Heart left ventricle (tissue), 16 donors: ENCODE measurements around the gene EIF2D. TPM values are rescaled to one million over a fixed set of nuclear protein-coding genes. Genes with fewer than 3 reads are reported as not detected.

Source experiments
- ATAC-seq, 4 donors: fragments of 200-7000 bp; cut with Tn5 transposase; one replicate each; pipeline ENCODE4 v1.9.1; 2020 to 2022; ENCODE audit warnings: moderate library complexity in 4 of 4, mild to moderate bottlenecking in 3 of 4, moderate number of reproducible peaks in 1 of 4
- DNase-seq, 5 donors: peaks; one replicate each; pipeline ENCODE4 v3.0.0-alpha.2; 2020
- H3K27ac ChIP-seq, 12 donors: fragments of 200-600 bp; sonication (generic) in 4 of 12; one replicate each; pipeline versions ENCODE4 v1.5.0 to v1.8.0; 2016 to 2022; ENCODE audit warnings: mild to moderate bottlenecking in 2 of 12
- H3K27me3 ChIP-seq, 9 donors: fragments of 200-600 bp; sonication (generic) in 2 of 9; one replicate each; pipeline versions ENCODE4 v1.5.1 to v1.8.0; 2016 to 2022; ENCODE audit warnings: mild to moderate bottlenecking in 3 of 9
- H3K36me3 ChIP-seq, 9 donors: fragments of 200-600 bp; sonication (generic) in 2 of 9; one replicate each; pipeline versions ENCODE4 v1.5.0 to v1.8.0; 2018 to 2022; ENCODE audit warnings: mild to moderate bottlenecking in 2 of 9
- H3K4me1 ChIP-seq, 12 donors: fragments of 200-600 bp; sonication (generic) in 4 of 12; one replicate each; pipeline versions ENCODE4 v1.5.0 to v1.8.0; 2016 to 2022; ENCODE audit warnings: mild to moderate bottlenecking in 3 of 12
- H3K4me3 ChIP-seq, 12 donors: fragments of 200-600 bp; sonication (generic) in 4 of 12; one replicate each; pipeline versions ENCODE4 v1.5.0 to v1.8.0; 2017 to 2022; ENCODE audit warnings: mild to moderate bottlenecking in 9 of 12, moderate library complexity in 4 of 12
- H3K9me3 ChIP-seq, 12 donors: fragments of 200-600 bp; sonication (generic) in 4 of 12; one replicate each; pipeline versions ENCODE4 v1.5.0 to v1.8.0; 2016 to 2022; ENCODE audit warnings: mild to moderate bottlenecking in 1 of 12
- CTCF ChIP-seq, 12 donors: fragments of 200-600 bp; sonication (generic) in 4 of 12; IDR thresholded peaks; one replicate each; pipeline versions ENCODE4 v1.5.0 to v1.8.0; 2018 to 2022; ENCODE audit warnings: antibody characterized with exemption in 12 of 12, mild to moderate bottlenecking in 5 of 12
- POLR2A ChIP-seq, 2 donors: fragments of 450-650 bp; IDR thresholded peaks; one replicate each; pipeline ENCODE4 v1.6.1; 2017; ENCODE audit warnings: antibody characterized with exemption in 2 of 2, mild to moderate bottlenecking in 2 of 2, moderate library complexity in 2 of 2
- WGBS, 4 donors: extraction: QIAGEN DNeasy Blood & Tissue Kit in 2 of 4; methylation state at CpG; one replicate each; pipeline versions ENCODE4 v1.1.5 to v1.1.7; 2013 to 2018; 5-methylcytosine and 5-hydroxymethylcytosine counted together
- intact Hi-C, 10 donors: fragments of 100-400 bp; cut with DNase I; formaldehyde crosslinking; loops; one replicate each; pipeline versions ENCODE4 v1.11.1 to v1.14.2; 2022
- polyA plus RNA-seq, 2 donors: library from polyadenylated mRNA; stranded (reverse); fragments of 200-250 nt; gene quantifications; one replicate each; pipeline ENCODE4 v1.2.3, GENCODE V29; 2013
- total RNA-seq, 9 donors: library from RNA; depleted of rRNA in 2 of 9; stranded (reverse); fragments of >200 nt in 2 of 9; fragmentation: NEBNext Ultra II Directional in 3 of 9; extraction: Animal tissue kit (Norgen Biotek cat#: 25700) in 3 of 9; gene quantifications; one replicate each; pipeline versions ENCODE4 v1.1.0 to v1.2.4, GENCODE V29; 2016 to 2023
- donor health status: ischemic (EF 13 %, LVEDD 7.1; RV severe dilation, severe dysfunction).
- donor health status: healthy with polysubstance abuse.
- donor health status: DM: no; HTN: yes; CAD: no.
- donor health status: DM: no; HTN: no; CAD: no.
- donor health status: ischemic (EF 25% LVEDD 6.9; RV normal size, moderate dysfunction).
- donor health status: ischemic (EF 25% LVEDD 5.7; RV mildly dilated, moderate dysfunction).
- donor health status: healthy.
- donor health status: DM: yes; HTN: yes; CAD: no.
- donor health status: ischemic (EF 35%, LVEDD 5.7; RV mildly dilated, moderate dysfunction).
- donor health status: nonischemic (EF 11% LVEDD 7.7; RV severe dilation, severe dysfunction).
- donor health status: DM: yes; HTN: yes; CAD: no.
- donor health status: PGD.
- donor health status: ischemic (EF 29% LVEDD 5.4; RV normal size, mild dysfunction).
- donor health status: nonischemic (EF 23%, LVEDD 6.1; RV moderate dilation, normal function).

Gene EIF2D
- total and polyA plus RNA-seq, 11 donors, result 15.6 to 37.5 (median 27.6) TPM

GRCh38 chr1:206544562-206545257 lies 67.6 kb downstream of the EIF2D start:
- intact Hi-C loops, result loop anchor here in 9 of 10 donors (1.0 to 10.0 kb wide), 8 partner anchors 37 to 52 kb away; partner anchors contain the start of gene RASSF5 (in 2 of the 9)
- Histone ChIP-seq H3K36me3 (no peaks in the 10 kb centered on the region), H3K4me3 (no peak overlapping the region), H3K4me1 (peaks cover 0 to 14% (median 8%) of the 10 kb centered on the region in 12 donors), H3K27me3 (no peaks in the 10 kb centered on the region), H3K9me3 (no peaks in the 10 kb centered on the region), H3K27ac (no peak overlapping the region)
- WGBS, 4 donors, result 4 to 16% (median 12%) methylated on average over 9 of the region's 9 CpGs
- ATAC-seq (peak; percentile 26 to 84 (median 72)), DNase-seq (peak; percentile 61 to 87 (median 69))
- TF ChIP-seq CTCF (IDR thresholded peaks at IDR 0.05) (peak; percentile 80 to 92 (median 88)), POLR2A (IDR thresholded peaks at IDR 0.05) (no peak)

Other genes with a start within 250 kb of the EIF2D start
- gene IKBKE, start 142.0 kb downstream of the EIF2D start, total RNA-seq, result 10 to 100 TPM in 1 of 9 donors, 1 to 10 TPM in 6, under 1 TPM in 2; 0.62 to 10.8 (median 1.1) TPM
- under 1 TPM; 0.27 to 0.97 TPM for gene IKBKE, start 142.0 kb downstream of the EIF2D start, polyA plus RNA-seq
- 10 to 100 TPM in 2 of 9 donors, 1 to 10 TPM in 7; 3.2 to 27.4 (median 5.8) TPM for gene RASSF5, start 104.9 kb downstream of the EIF2D start, total RNA-seq
- gene RASSF5, start 104.9 kb downstream of the EIF2D start, polyA plus RNA-seq, result 1 to 10 TPM; 1.3 to 1.8 TPM
- gene DYRK3, start 23.1 kb upstream of the EIF2D start, total RNA-seq, result 10 to 100 TPM; 11.2 to 32.5 (median 15.9) TPM
- gene DYRK3, start 23.1 kb upstream of the EIF2D start, polyA plus RNA-seq, result 10 to 100 TPM in 1 of 2 donors, 1 to 10 TPM in 1; 6.5 to 26.0 TPM
- gene MAPKAPK2, start 72.4 kb upstream of the EIF2D start, total RNA-seq, result 100 to 1,000 TPM; 163 to 327 (median 223) TPM
- 100 to 1,000 TPM; 126 to 227 TPM for gene MAPKAPK2, start 72.4 kb upstream of the EIF2D start, polyA plus RNA-seq
- gene IL19, start 158.3 kb upstream of the EIF2D start, total RNA-seq, result not detected
- not detected for gene IL19, start 158.3 kb upstream of the EIF2D start, polyA plus RNA-seq
- 1 to 10 TPM in 3 of 9 donors, under 1 TPM in 5, not detected in 1; 0.50 to 5.0 (median 0.88) TPM for gene IL10, start 160.0 kb upstream of the EIF2D start, total RNA-seq
- gene IL10, start 160.0 kb upstream of the EIF2D start, polyA plus RNA-seq, result 1 to 10 TPM in 1 of 2 donors, under 1 TPM in 1; 0.27 to 1.0 TPM